OCI-LY1 (cell line): Measurements from ENCODE around the gene LSS.

Experiments used
- EZH2 ChIP-seq: fragments of 200-600 bp; sonication (generic), shearing (Covaris generic); IDR thresholded peaks from 2 replicates; pipeline ENCODE4 v1.8.0; 2017; ENCODE audit warnings: borderline replicate concordance, mixed run types, mild to moderate bottlenecking, antibody characterized with exemption, low read length, moderate library complexity, mixed read lengths
- TF ChIP-seq, protein P1 (sequence below): fragments of 200-600 bp; sonication (generic), shearing (Covaris generic); IDR thresholded peaks from 2 replicates; pipeline ENCODE4 v1.5.1; 2017; ENCODE audit warnings: mild to moderate bottlenecking, antibody characterized with exemption, low read length, moderate library complexity, mixed read lengths

DNA sequence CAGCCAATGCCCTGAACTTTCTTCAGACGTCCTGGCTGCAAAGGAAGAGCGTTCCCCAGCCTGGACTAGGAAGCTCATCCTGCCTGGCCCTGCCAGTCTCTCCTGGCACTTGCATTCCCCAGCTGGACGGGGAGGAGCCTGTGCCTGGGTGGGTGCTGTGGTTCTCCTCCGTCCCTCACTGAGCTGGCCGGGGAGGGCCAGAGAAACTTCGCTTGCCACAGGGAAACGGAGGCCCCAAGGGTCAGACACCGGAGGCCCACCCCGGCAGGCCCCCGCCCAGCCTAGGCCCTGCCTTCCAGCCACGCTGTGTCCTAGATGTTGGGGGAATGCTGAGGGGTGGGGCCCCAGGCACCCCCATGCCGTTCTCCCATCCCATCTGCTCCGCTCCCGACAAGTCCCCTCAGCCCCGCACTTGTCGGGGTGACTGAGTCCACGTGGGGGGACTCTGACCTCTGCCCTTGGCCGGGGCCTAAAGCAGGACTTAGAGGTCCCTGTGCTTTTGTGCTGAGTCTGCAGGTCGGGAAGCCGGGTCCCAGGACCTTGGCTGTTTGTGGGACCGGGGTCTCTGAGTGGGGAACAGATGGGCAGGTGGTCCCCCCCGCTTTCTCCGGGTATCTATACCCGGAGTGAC lies 78.0 kb downstream of the LSS start:
- TF ChIP-seq, protein P1, sequence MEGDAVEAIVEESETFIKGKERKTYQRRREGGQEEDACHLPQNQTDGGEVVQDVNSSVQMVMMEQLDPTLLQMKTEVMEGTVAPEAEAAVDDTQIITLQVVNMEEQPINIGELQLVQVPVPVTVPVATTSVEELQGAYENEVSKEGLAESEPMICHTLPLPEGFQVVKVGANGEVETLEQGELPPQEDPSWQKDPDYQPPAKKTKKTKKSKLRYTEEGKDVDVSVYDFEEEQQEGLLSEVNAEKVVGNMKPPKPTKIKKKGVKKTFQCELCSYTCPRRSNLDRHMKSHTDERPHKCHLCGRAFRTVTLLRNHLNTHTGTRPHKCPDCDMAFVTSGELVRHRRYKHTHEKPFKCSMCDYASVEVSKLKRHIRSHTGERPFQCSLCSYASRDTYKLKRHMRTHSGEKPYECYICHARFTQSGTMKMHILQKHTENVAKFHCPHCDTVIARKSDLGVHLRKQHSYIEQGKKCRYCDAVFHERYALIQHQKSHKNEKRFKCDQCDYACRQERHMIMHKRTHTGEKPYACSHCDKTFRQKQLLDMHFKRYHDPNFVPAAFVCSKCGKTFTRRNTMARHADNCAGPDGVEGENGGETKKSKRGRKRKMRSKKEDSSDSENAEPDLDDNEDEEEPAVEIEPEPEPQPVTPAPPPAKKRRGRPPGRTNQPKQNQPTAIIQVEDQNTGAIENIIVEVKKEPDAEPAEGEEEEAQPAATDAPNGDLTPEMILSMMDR: no peak
- no peak for TF ChIP-seq EZH2
